K562 (cell line): Measurements from ENCODE around the gene SUSD5. TPM values are rescaled to one million over a fixed set of nuclear protein-coding genes. Genes with fewer than 3 reads are reported as not detected.

Source experiments
- C11orf30 ChIP-seq: fragments of 450-650 bp; IDR thresholded peaks from 2 replicates; pipeline ENCODE4 v1.6.1; 2016; ENCODE audit warnings: low read depth, mild to moderate bottlenecking
- CBFA2T3 ChIP-seq: fragments of 450-650 bp; IDR thresholded peaks from 2 replicates; pipeline ENCODE4 v1.6.1; 2017
- ELK3 ChIP-seq: fragments of 450-650 bp; formaldehyde crosslinking; IDR thresholded peaks from 2 replicates; pipeline ENCODE4 v1.4.0; 2020; ENCODE audit warnings: mild to moderate bottlenecking
- ETV1 ChIP-seq: fragments of 450-650 bp; conservative IDR thresholded peaks from 2 replicates; pipeline ENCODE4 v1.6.1; 2016; ENCODE audit warnings: missing genetic modification characterization, control low read depth, low read depth, missing compliant biosample characterization
- GABPA ChIP-seq: fragments of 200-800 bp; sonication (Bioruptor generic); conservative IDR thresholded peaks from 2 replicates; pipeline ENCODE4 v1.6.1; 2016; ENCODE audit warnings: low read depth, missing genetic modification characterization, missing compliant biosample characterization
- GTF2E2 ChIP-seq: fragments of 200-800 bp; sonication (Bioruptor generic); IDR thresholded peaks from 2 replicates; pipeline ENCODE4 v1.6.1; 2016; ENCODE audit warnings: missing genetic modification characterization, missing compliant biosample characterization
- HIVEP1 ChIP-seq: fragments of 250-450 bp; sonication (Bioruptor Pico); IDR thresholded peaks from 2 replicates; pipeline ENCODE4 v1.4.0; 2020; ENCODE audit warnings: mild to moderate bottlenecking
- ID3 ChIP-seq, 2 experiments: fragments of 250-450 bp in 1 of 2; fragments of 450-650 bp in 1 of 2; sonication (Bioruptor Pico) in 1 of 2; IDR thresholded peaks; 2 replicates each; pipeline versions ENCODE4 v1.6.1 to v1.8.0; 2016 to 2021; ENCODE audit warnings: mild to moderate bottlenecking in 2 of 2, moderate library complexity in 2 of 2, missing compliant biosample characterization in 1 of 2, missing genetic modification characterization in 1 of 2
- MED1 ChIP-seq: sonication (generic); formaldehyde crosslinking; IDR thresholded peaks from 2 replicates; pipeline ENCODE4 v1.8.1; 2023; ENCODE audit warnings: missing genetic modification reagents, borderline replicate concordance
- MYNN ChIP-seq, 2 experiments: sonication (generic); formaldehyde crosslinking in 1 of 2; IDR thresholded peaks; 2 replicates each; pipeline versions ENCODE4 v1.5.0 to v1.6.1; 2016 to 2020; ENCODE audit warnings: antibody characterized with exemption in 1 of 2, missing genetic modification reagents in 1 of 2
- NCOA6 ChIP-seq: fragments of 450-650 bp; IDR thresholded peaks from 2 replicates; pipeline ENCODE4 v1.6.1; 2017; ENCODE audit warnings: mild to moderate bottlenecking
- NFRKB ChIP-seq: fragments of 450-650 bp; IDR thresholded peaks from 2 replicates; pipeline ENCODE4 v1.6.1; 2016; ENCODE audit warnings: low read depth
- THAP12 ChIP-seq: fragments of 250-450 bp; sonication (Bioruptor Pico); IDR thresholded peaks from 2 replicates; pipeline ENCODE4 v1.9.0; 2021; ENCODE audit warnings: mild to moderate bottlenecking, inconsistent platforms
- TRIM28 ChIP-seq: fragments of 450-650 bp; IDR thresholded peaks from 2 replicates; pipeline ENCODE4 v1.6.1; 2017
- ZNF165 ChIP-seq: fragments of 250-450 bp; sonication (Bioruptor Pico); IDR thresholded peaks from 2 replicates; pipeline ENCODE4 v1.4.0; 2020; ENCODE audit warnings: borderline replicate concordance
- ZNF282 ChIP-seq: sonication (generic); formaldehyde crosslinking; IDR thresholded peaks from 2 replicates; pipeline ENCODE4 v1.8.1; 2023; ENCODE audit warnings: missing genetic modification reagents
- ZNF592 ChIP-seq: fragments of 450-650 bp; IDR thresholded peaks from 2 replicates; pipeline ENCODE4 v1.6.1; 2017; ENCODE audit warnings: antibody characterized with exemption, mild to moderate bottlenecking
- ZNF76 ChIP-seq: fragments of 250-450 bp; sonication (Bioruptor Pico); IDR thresholded peaks from 2 replicates; pipeline ENCODE4 v1.4.0; 2020; ENCODE audit warnings: mild to moderate bottlenecking, moderate library complexity, borderline replicate concordance
- polyA plus RNA-seq, 8 experiments: library from polyadenylated mRNA; depleted of rRNA in 4 of 8; stranded (reverse) in 5 of 8; unstranded in 3 of 8; fragments of >200 nt; fragmentation: Nextera tagmentation in 2 of 8; fragmentation: Illumina TruSeq in 1 of 8; extraction: Ambion mirVana in 2 of 8; extraction: Trizol in 1 of 8; gene quantifications; 2 replicates each; pipeline versions ENCODE4 v1.2.1 to v1.2.3, GENCODE V29; 2011 to 2014; ENCODE audit warnings: inconsistent platforms in 1 of 8, missing spikeins in 1 of 8
- total RNA-seq, 7 experiments: library from RNA; depleted of rRNA in 6 of 7; stranded (reverse); fragments of >200 nt in 6 of 7; fragmentation: Illumina TruSeq in 2 of 7; extraction: Trizol in 2 of 7; gene quantifications; 2 replicates each; pipeline versions ENCODE4 v1.2.1 to v1.2.3, GENCODE V29; 2011 to 2021; ENCODE audit warnings: low replicate concordance in 1 of 7

The SUSD5 gene
- total and polyA plus RNA-seq, 9 of the 15 experiments (the other 6 are each of a cell fraction or from before 2014, with no cell fraction given): not detected

GRCh38 chr3:33113772-33114621 is 104.6 kb downstream of the SUSD5 start, which contains the start of gene CRTAP (continued):
- TF ChIP-seq ETV1 (no peak), ELK3 (CRISPR knock-in tag) (no peak), CBFA2T3 (peak; percentile 15; the same call in 1 of the 2 replicates), MED1 (CRISPR knock-in tag) (peak; percentile 78; the same call in 1 of the 2 replicates), C11orf30 (no peak), ZNF76 (CRISPR knock-in tag) (peak; percentile 48; the same call in 1 of the 2 replicates), ZNF282 (CRISPR knock-in tag) (peak; percentile 96), ID3 (CRISPR knock-in tag; IDR thresholded peaks at IDR 0.05) (no peak), ID3 (tag; IDR thresholded peaks at IDR 0.05) (peak; percentile 93), ZNF592 (peak; percentile 78), GTF2E2 (peak; percentile 96), HIVEP1 (peak; percentile 15; the same call in 1 of the 2 replicates), GABPA (peak; percentile 61), ZNF165 (CRISPR knock-in tag) (peak; percentile 43; the same call in 1 of the 2 replicates), NCOA6 (peak; percentile 73), THAP12 (CRISPR knock-in tag) (peak; percentile 94), TRIM28 (no peak; the same call in 1 of the 2 replicates), MYNN (IDR thresholded peaks at IDR 0.05) (peak; percentile 37; the same call in 1 of the 2 replicates), MYNN (CRISPR knock-in tag; IDR thresholded peaks at IDR 0.05) (no peak), NFRKB (no peak)
